ENCODE results near the gene ATOH7.
"Not testable (repeated sequence)": the region's sequence is repeated elsewhere in the genome, so short reads cannot be mapped to it uniquely, and the experiment has no call there.

ATOH7 gene

GRCh38 chr10:68231817-68232251, at the start of gene ATOH7:
Gene ATOH7 (minus strand): TSS chr10:68232113. CDS start chr10:68231677, 436 bp downstream.
- no CpG with 5 or more reads among the region's 13 CpGs for WGBS (ENCODE audit: insufficient coverage, insufficient read length)
- H3K4me3 ChIP-seq (ENCODE audit: low read length): peak within 1 kb of the TSS; percentile 73; the same call in 1 of the 2 replicates
- no peaks in the 10 kb centered on the region for H3K36me3 ChIP-seq (ENCODE audit: control insufficient read depth, insufficient read depth, low read length)
- no peak within 1 kb of the TSS for H3K27ac ChIP-seq (ENCODE audit: low read length)
- no peaks in the 10 kb centered on the region for H3K9me3 ChIP-seq (ENCODE audit: control insufficient read depth, insufficient read depth, low read length)
- peaks cover 2% of the 10 kb centered on the region; the same call in 1 of the 2 replicates for H3K4me1 ChIP-seq (ENCODE audit: control insufficient read depth, insufficient read depth, low read length)
- DNase-seq (ENCODE audit: low read depth, low spot score): no peak
- peaks cover 3% of the 10 kb centered on the region; the same call in 1 of the 2 replicates for H3K27me3 ChIP-seq (ENCODE audit: control insufficient read depth, insufficient read depth, low read length)

GRCh38 chr10:68280758-68281157, 48.8 kb upstream of the ATOH7 start:
- no CpG with 5 or more reads among the region's 4 CpGs for WGBS (ENCODE audit: insufficient coverage, insufficient read length)
- Histone ChIP-seq H3K4me1 (ENCODE audit: control insufficient read depth, insufficient read depth, low read length) (no peaks in the 10 kb centered on the region), H3K27me3 (ENCODE audit: control insufficient read depth, insufficient read depth, low read length) (no peaks in the 10 kb centered on the region), H3K36me3 (ENCODE audit: control insufficient read depth, insufficient read depth, low read length) (no peaks in the 10 kb centered on the region), H3K4me3 (ENCODE audit: low read length) (no peak overlapping the region), H3K9me3 (ENCODE audit: control insufficient read depth, insufficient read depth, low read length) (peaks cover 2% of the 10 kb centered on the region), H3K27ac (ENCODE audit: low read length) (no peak overlapping the region)
- no peak for DNase-seq (ENCODE audit: low read depth, low spot score)

- no CpG with 5 or more reads among the region's 70 CpGs for WGBS (ENCODE audit: insufficient coverage, insufficient read length)
These were observed 47.2 kb upstream of the ATOH7 start for GRCh38 chr10:68278906-68279753.

GRCh38 chr10:68277814-68278213, 45.9 kb upstream of the ATOH7 start:
- not testable (repeated sequence) for H3K27ac ChIP-seq (ENCODE audit: low read length); H3K4me3 ChIP-seq (ENCODE audit: low read length); H3K27me3 ChIP-seq (ENCODE audit: control insufficient read depth, insufficient read depth, low read length); H3K4me1 ChIP-seq (ENCODE audit: control insufficient read depth, insufficient read depth, low read length); H3K36me3 ChIP-seq (ENCODE audit: control insufficient read depth, insufficient read depth, low read length); DNase-seq (ENCODE audit: low read depth, low spot score); H3K9me3 ChIP-seq (ENCODE audit: control insufficient read depth, insufficient read depth, low read length)
- no CpG with 5 or more reads among the region's 2 CpGs for WGBS (ENCODE audit: insufficient coverage, insufficient read length)

More at GRCh38 chr10:68278906-68279753, 47.2 kb upstream of the ATOH7 start:
- H3K27ac ChIP-seq (ENCODE audit: low read length); H3K4me3 ChIP-seq (ENCODE audit: low read length); H3K4me1 ChIP-seq (ENCODE audit: control insufficient read depth, insufficient read depth, low read length); H3K9me3 ChIP-seq (ENCODE audit: control insufficient read depth, insufficient read depth, low read length); H3K27me3 ChIP-seq (ENCODE audit: control insufficient read depth, insufficient read depth, low read length); DNase-seq (ENCODE audit: low read depth, low spot score); H3K36me3 ChIP-seq (ENCODE audit: control insufficient read depth, insufficient read depth, low read length): not testable (repeated sequence)

- Histone ChIP-seq H3K4me3 (ENCODE audit: low read length) (no peak overlapping the region), H3K27me3 (ENCODE audit: control insufficient read depth, insufficient read depth, low read length) (no peaks in the 10 kb centered on the region), H3K9me3 (ENCODE audit: control insufficient read depth, insufficient read depth, low read length) (peaks cover 2% of the 10 kb centered on the region), H3K27ac (ENCODE audit: low read length) (no peak overlapping the region), H3K36me3 (ENCODE audit: control insufficient read depth, insufficient read depth, low read length) (no peaks in the 10 kb centered on the region), H3K4me1 (ENCODE audit: control insufficient read depth, insufficient read depth, low read length) (no peaks in the 10 kb centered on the region)
- DNase-seq (ENCODE audit: low read depth, low spot score): no peak
These were observed 44.3 kb upstream of the ATOH7 start for GRCh38 chr10:68276224-68276623.

- H3K4me1 ChIP-seq (ENCODE audit: control insufficient read depth, insufficient read depth, low read length): no peaks in the 10 kb centered on the region
- no peak overlapping the region for H3K4me3 ChIP-seq (ENCODE audit: low read length)
- no CpG with 5 or more reads among the region's 2 CpGs for WGBS (ENCODE audit: insufficient coverage, insufficient read length)
- H3K36me3 ChIP-seq (ENCODE audit: control insufficient read depth, insufficient read depth, low read length): no peaks in the 10 kb centered on the region
- no peak overlapping the region for H3K27ac ChIP-seq (ENCODE audit: low read length)
- H3K27me3 ChIP-seq (ENCODE audit: control insufficient read depth, insufficient read depth, low read length): no peaks in the 10 kb centered on the region
- peaks cover 2% of the 10 kb centered on the region for H3K9me3 ChIP-seq (ENCODE audit: control insufficient read depth, insufficient read depth, low read length)
- no peak for DNase-seq (ENCODE audit: low read depth, low spot score)
These were observed 43.8 kb upstream of the ATOH7 start for GRCh38 chr10:68275600-68276126.

GRCh38 chr10:68272833-68273232, 40.9 kb upstream of the ATOH7 start:
- DNase-seq (ENCODE audit: low read depth, low spot score): no peak
- no peak overlapping the region for H3K4me3 ChIP-seq (ENCODE audit: low read length)
- no peak overlapping the region for H3K27ac ChIP-seq (ENCODE audit: low read length)
- H3K36me3 ChIP-seq (ENCODE audit: control insufficient read depth, insufficient read depth, low read length): no peaks in the 10 kb centered on the region
- H3K4me1 ChIP-seq (ENCODE audit: control insufficient read depth, insufficient read depth, low read length): no peaks in the 10 kb centered on the region
- H3K27me3 ChIP-seq (ENCODE audit: control insufficient read depth, insufficient read depth, low read length): no peaks in the 10 kb centered on the region
- no peaks in the 10 kb centered on the region; the same call in 1 of the 2 replicates for H3K9me3 ChIP-seq (ENCODE audit: control insufficient read depth, insufficient read depth, low read length)

GRCh38 chr10:68271196-68271882, 39.4 kb upstream of the ATOH7 start:
- DNase-seq (ENCODE audit: low read depth, low spot score): no peak
- Histone ChIP-seq H3K4me1 (ENCODE audit: control insufficient read depth, insufficient read depth, low read length) (no peaks in the 10 kb centered on the region), H3K36me3 (ENCODE audit: control insufficient read depth, insufficient read depth, low read length) (no peaks in the 10 kb centered on the region), H3K27ac (ENCODE audit: low read length) (no peak overlapping the region), H3K9me3 (ENCODE audit: control insufficient read depth, insufficient read depth, low read length) (no peaks in the 10 kb centered on the region), H3K27me3 (ENCODE audit: control insufficient read depth, insufficient read depth, low read length) (no peaks in the 10 kb centered on the region), H3K4me3 (ENCODE audit: low read length) (no peak overlapping the region)
- WGBS (ENCODE audit: insufficient coverage, insufficient read length): no CpG with 5 or more reads among the region's 7 CpGs

GRCh38 chr10:68269562-68270290, 37.8 kb upstream of the ATOH7 start:
- H3K36me3 ChIP-seq (ENCODE audit: control insufficient read depth, insufficient read depth, low read length): no peaks in the 10 kb centered on the region
- no peak overlapping the region for H3K27ac ChIP-seq (ENCODE audit: low read length)
- no CpG with 5 or more reads among the region's 2 CpGs for WGBS (ENCODE audit: insufficient coverage, insufficient read length)
- no peak for DNase-seq (ENCODE audit: low read depth, low spot score)
- H3K9me3 ChIP-seq (ENCODE audit: control insufficient read depth, insufficient read depth, low read length): no peaks in the 10 kb centered on the region
- no peaks in the 10 kb centered on the region for H3K27me3 ChIP-seq (ENCODE audit: control insufficient read depth, insufficient read depth, low read length)
- no peaks in the 10 kb centered on the region for H3K4me1 ChIP-seq (ENCODE audit: control insufficient read depth, insufficient read depth, low read length)
- no peak overlapping the region for H3K4me3 ChIP-seq (ENCODE audit: low read length)

- Histone ChIP-seq H3K4me3 (ENCODE audit: low read length) (no peak overlapping the region), H3K9me3 (ENCODE audit: control insufficient read depth, insufficient read depth, low read length) (no peaks in the 10 kb centered on the region), H3K36me3 (ENCODE audit: control insufficient read depth, insufficient read depth, low read length) (no peaks in the 10 kb centered on the region), H3K4me1 (ENCODE audit: control insufficient read depth, insufficient read depth, low read length) (no peaks in the 10 kb centered on the region), H3K27me3 (ENCODE audit: control insufficient read depth, insufficient read depth, low read length) (no peaks in the 10 kb centered on the region), H3K27ac (ENCODE audit: low read length) (no peak overlapping the region)
- DNase-seq (ENCODE audit: low read depth, low spot score): no peak
- WGBS (ENCODE audit: insufficient coverage, insufficient read length): no CpG with 5 or more reads among the region's 8 CpGs
These were observed 29.4 kb upstream of the ATOH7 start for GRCh38 chr10:68261132-68261856.
